Measurements from ENCODE around the gene PNO1. TPM values are rescaled to one million over a fixed set of nuclear protein-coding genes. Genes with fewer than 3 reads are reported as not detected.

PNO1 gene
- total RNA-seq, 1 donor from 2014 or later, result 13.2 TPM

DNA sequence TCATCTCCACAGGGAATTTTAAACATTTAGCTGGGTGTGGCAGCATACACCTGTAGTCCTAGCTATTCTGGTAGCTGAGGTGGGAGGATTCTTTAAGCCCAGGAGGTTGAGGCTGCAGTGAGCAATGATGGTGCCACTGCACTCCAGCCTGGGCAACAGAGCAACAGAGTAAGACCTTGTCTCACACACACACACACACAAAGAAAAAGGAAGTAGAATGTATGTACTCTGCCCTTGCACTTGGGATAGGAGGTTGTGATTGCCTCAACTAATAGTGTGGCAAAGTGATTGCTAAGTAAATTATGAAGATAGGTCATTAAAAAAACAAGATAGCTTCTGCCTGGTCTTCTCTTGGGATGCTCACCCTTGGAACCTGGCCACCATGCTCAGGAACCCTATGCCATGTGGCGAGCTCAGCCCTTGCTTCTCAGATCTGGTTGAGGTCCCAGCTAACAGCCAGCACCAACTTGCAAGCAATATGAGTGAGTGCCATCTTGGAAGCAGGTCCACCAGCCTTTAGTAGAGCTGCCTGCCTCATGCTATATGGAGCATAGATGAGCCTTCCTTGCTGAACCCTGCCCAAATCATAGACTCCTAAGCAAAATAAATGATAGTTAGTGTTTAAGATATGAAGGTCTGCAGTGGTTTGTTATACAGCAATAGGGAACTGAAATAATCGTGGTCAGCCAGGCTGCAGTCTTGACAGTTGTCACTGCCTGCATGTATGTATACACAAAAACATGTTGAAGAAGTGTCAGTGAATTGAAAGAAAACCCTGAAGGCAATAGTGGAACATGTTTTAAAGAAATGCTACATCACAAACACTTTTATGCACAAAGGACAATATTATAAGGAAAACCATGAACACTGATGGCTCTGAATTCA is 30.1 kb upstream of the PNO1 start:
- no peak for FAIRE-seq
- no peaks in the 10 kb centered on the region for H3K36me3 ChIP-seq (ENCODE audit: control insufficient read depth, insufficient read depth, low read length)
- TF ChIP-seq, protein P1, sequence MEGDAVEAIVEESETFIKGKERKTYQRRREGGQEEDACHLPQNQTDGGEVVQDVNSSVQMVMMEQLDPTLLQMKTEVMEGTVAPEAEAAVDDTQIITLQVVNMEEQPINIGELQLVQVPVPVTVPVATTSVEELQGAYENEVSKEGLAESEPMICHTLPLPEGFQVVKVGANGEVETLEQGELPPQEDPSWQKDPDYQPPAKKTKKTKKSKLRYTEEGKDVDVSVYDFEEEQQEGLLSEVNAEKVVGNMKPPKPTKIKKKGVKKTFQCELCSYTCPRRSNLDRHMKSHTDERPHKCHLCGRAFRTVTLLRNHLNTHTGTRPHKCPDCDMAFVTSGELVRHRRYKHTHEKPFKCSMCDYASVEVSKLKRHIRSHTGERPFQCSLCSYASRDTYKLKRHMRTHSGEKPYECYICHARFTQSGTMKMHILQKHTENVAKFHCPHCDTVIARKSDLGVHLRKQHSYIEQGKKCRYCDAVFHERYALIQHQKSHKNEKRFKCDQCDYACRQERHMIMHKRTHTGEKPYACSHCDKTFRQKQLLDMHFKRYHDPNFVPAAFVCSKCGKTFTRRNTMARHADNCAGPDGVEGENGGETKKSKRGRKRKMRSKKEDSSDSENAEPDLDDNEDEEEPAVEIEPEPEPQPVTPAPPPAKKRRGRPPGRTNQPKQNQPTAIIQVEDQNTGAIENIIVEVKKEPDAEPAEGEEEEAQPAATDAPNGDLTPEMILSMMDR (IDR thresholded peaks at IDR 0.05; ENCODE audit: insufficient read depth, low read length, severe bottlenecking), result no peak
- no peak overlapping the region for H3K4me3 ChIP-seq (ENCODE audit: low read depth, low read length)
- H3K27me3 ChIP-seq (ENCODE audit: control insufficient read depth, insufficient read depth, low read length), result no peaks in the 10 kb centered on the region
- no peak for DNase-seq (ENCODE audit: low read depth)

DNA sequence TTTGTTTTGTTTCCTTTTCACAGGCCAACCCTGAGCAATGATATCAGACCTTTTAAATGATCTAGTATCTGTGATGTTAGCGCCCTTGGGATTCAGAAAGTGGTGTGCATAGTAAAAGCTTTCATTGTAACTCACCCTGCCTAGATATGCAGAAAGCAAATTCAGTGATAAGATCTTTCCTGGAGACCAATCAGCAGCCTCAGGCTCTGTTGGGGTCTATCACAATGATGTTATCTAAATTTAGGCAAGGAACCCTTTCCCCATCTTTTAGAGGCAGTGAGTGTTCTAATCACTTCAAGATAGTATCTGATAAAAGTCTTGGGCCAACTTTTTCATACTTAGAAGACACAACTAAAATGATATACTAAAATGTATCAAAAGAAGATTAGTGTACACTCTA is 23.6 kb upstream of the PNO1 start:
- Histone ChIP-seq H3K27me3 (ENCODE audit: control insufficient read depth, insufficient read depth, low read length) (no peaks in the 10 kb centered on the region), H3K36me3 (ENCODE audit: control insufficient read depth, insufficient read depth, low read length) (no peaks in the 10 kb centered on the region), H3K4me3 (ENCODE audit: low read depth, low read length) (no peak overlapping the region)
- TF ChIP-seq, protein P1 (IDR thresholded peaks at IDR 0.05; ENCODE audit: insufficient read depth, low read length, severe bottlenecking), result no peak
- FAIRE-seq, result no peak
- DNase-seq (ENCODE audit: low read depth), result no peak

GRCh38 chr2:68134554-68134953 is 23.1 kb upstream of the PNO1 start:
- Histone ChIP-seq H3K4me3 (ENCODE audit: low read depth, low read length) (no peak overlapping the region), H3K36me3 (ENCODE audit: control insufficient read depth, insufficient read depth, low read length) (no peaks in the 10 kb centered on the region), H3K27me3 (ENCODE audit: control insufficient read depth, insufficient read depth, low read length) (no peaks in the 10 kb centered on the region)
- TF ChIP-seq, protein P1 (IDR thresholded peaks at IDR 0.05; ENCODE audit: insufficient read depth, low read length, severe bottlenecking), result no peak
- DNase-seq (ENCODE audit: low read depth), result no peak
- FAIRE-seq, result no peak

DNA sequence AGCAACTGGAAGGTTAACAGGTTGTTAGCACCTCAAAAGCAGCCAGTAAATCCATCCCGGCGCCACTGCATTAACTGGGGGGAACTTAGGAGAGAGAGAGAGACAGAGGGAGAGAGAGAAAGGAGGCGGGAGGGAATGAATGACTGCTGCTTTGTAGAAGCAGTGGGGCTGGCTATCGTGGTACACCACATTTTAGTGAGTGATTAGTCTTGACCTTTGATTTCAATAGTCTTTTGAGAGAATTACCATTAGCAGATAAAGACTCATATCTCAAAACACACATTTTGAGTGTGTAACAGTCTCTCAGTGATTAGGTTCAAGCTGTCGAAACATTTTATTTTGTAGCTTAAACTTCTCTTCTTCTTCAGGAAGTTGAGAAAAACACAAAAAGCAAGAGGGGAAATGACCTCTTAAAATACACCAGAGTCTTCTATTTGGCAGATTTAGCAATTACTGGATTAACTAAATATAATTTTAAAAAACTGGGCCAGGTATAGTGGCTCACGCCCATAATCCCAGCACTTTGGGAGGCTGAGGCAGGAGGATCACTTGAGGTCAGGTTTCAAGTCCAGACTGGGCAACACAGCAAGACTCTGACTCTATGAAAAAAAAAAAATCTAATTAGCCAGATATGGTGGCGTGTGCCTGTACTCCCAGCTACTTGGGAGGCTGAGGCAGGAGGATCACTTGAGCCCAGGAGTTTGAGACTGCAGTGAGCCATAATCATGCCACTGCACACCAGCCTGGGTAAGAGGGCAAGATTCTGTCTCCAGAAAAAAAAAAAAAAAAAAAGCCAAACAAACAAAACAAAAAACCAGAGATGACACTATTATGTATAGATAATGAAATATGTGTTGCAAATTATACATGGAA is 22.0 kb upstream of the PNO1 start:
- FAIRE-seq (no peak), DNase-seq (ENCODE audit: low read depth) (no peak)
- TF ChIP-seq, protein P1 (IDR thresholded peaks at IDR 0.05; ENCODE audit: insufficient read depth, low read length, severe bottlenecking), result no peak
- H3K36me3 ChIP-seq (ENCODE audit: control insufficient read depth, insufficient read depth, low read length), result no peaks in the 10 kb centered on the region
- H3K27me3 ChIP-seq (ENCODE audit: control insufficient read depth, insufficient read depth, low read length), result no peaks in the 10 kb centered on the region
- H3K4me3 ChIP-seq (ENCODE audit: low read depth, low read length), result no peak overlapping the region

- no peaks in the 10 kb centered on the region for H3K27me3 ChIP-seq (ENCODE audit: control insufficient read depth, insufficient read depth, low read length)
- no peak for DNase-seq (ENCODE audit: low read depth)
- TF ChIP-seq, protein P1 (IDR thresholded peaks at IDR 0.05; ENCODE audit: insufficient read depth, low read length, severe bottlenecking), result no peak
- no peak overlapping the region for H3K4me3 ChIP-seq (ENCODE audit: low read depth, low read length)
- FAIRE-seq, result no peak
- no peaks in the 10 kb centered on the region for H3K36me3 ChIP-seq (ENCODE audit: control insufficient read depth, insufficient read depth, low read length)
Measured at GRCh38 chr2:68141875-68142274, 15.8 kb upstream of the PNO1 start.
